GM18526 (cell line): Measurements from ENCODE around the gene MAIP1.

Experiments used
- POLR2A ChIP-seq: IDR thresholded peaks from 3 replicates; pipeline ENCODE4 v1.6.1; 2011; ENCODE audit not compliant: insufficient read length; ENCODE audit errors: extremely low read depth

The MAIP1 gene

DNA sequence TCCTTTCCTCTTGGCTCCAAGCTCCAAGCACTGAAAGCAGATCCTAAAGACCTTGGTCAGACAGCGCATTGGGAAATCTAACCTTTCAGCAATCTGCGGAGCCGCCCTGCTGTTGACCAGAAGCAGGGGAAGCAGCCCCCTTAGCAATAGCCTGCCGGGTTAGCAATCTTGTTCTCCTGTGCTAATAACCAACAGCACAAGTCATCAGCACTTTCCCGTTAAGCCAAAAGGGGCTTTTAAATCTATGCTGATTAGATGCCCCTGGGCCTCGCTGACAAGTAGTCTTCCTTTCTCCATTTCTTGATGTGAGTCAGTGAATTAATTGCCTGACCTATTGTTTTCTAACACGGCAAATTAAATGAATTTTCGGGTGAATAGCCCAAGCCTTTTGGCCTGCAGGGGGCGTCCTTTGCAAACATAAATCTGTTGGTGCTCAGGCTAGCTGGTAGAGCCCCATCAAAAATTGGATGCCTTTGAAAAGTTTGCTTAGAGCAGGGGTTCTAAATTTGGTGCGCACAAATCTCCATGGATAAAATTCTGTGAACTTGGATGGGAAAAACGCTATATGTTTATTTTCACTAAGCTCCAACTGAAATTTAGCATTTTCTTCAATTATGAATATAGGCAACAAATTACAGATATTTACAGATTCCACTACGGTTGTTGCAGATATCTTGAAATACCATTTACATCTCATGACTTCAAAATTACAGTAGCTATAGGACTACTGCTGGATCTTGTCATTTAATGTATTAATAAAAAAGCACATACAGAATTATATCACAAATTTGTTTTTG is 24.6 kb downstream of the MAIP1 start:
- TF ChIP-seq POLR2A, result no peak

DNA sequence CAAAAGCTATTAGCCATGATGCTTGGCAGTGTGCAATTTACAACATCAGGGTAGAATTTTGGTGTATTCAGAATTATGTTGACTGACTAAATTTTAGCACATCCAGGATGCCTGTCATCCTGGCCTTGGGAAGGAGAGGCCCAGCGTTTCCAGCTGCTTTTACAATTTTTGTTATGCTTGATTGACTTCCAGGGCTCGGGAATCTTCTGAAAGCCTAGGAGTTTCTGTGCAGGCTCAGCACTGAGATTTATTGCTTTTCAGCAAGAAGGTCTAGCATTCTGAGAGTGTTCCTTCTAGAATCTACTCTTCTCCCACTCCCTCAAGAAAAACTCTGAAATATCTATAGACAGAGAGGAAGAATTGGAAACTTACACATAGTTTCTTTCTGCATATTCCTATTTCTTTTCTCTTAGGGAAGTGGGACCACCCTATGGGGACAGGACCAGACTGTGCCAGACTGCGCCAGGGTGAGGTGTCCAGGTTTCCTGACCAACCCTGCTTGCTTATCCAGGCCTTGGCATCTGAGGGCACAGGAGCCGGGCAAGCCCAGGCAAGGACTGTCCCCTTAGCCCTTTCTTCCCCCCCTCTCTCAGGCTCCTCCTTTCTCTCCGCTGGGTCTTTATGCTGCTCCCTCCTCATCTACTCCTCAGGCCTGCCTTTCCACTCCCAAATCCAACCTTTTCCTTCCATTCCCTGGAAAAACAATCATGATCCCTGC is 26.9 kb downstream of the MAIP1 start:
- no peak for TF ChIP-seq POLR2A

DNA sequence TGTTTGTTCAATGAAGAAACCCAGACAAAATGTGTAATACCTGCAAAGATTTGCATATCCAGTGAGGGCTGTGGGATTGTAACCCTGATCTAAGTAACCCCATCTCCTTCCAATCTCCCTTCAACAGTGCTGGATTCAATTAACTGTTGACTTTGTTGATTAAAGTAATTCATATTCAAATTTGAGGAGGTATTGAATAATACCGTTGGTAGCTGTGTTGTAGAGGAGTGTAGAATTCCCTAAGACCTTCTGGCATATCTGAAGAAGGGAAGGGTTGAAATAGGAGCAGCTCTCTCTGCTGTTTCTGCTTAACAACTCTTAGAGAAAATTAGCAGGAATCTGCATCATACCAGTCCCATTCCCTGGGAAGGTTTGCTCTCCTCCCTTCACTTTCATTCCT is 28.2 kb downstream of the MAIP1 start:
- TF ChIP-seq POLR2A, result no peak

DNA sequence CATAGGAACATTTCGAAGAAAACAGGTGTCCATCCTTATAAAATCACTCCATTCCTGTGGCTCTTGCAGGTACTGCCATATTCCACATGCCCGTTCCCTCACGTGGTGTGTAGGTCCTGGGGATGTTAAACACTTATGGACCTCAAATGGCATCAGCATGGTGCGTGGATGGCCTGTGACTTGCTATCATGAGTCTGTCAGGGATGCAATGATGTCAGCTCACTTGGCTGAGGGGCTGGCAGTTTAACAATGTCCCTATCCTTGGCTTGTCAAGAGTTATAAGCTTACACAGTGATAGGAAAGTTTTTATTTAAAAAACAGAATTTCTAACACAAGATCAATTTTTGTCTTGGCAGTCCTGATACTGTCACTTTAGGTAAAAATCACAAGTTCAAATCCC is 28.8 kb downstream of the MAIP1 start:
- TF ChIP-seq POLR2A, result no peak

DNA sequence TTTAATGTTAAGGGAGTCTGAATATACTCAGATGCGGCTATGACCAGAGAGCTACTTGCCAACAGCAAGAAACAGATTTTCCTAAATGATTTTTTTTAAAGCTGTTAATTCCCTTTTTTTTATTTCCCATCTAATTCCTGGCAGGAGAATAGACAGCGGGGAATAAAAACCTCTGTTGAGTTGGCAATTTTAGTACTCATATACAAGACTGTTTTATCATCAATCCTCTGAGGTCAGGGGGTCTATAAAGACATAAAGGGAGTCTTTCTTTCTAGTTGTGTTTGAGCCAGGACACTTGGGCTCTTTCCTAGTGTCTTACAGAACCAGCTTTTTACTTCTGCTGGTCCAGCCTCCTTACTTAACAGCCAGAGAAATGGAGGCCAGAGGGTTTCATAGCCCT is 29.4 kb downstream of the MAIP1 start:
- no peak for TF ChIP-seq POLR2A

DNA sequence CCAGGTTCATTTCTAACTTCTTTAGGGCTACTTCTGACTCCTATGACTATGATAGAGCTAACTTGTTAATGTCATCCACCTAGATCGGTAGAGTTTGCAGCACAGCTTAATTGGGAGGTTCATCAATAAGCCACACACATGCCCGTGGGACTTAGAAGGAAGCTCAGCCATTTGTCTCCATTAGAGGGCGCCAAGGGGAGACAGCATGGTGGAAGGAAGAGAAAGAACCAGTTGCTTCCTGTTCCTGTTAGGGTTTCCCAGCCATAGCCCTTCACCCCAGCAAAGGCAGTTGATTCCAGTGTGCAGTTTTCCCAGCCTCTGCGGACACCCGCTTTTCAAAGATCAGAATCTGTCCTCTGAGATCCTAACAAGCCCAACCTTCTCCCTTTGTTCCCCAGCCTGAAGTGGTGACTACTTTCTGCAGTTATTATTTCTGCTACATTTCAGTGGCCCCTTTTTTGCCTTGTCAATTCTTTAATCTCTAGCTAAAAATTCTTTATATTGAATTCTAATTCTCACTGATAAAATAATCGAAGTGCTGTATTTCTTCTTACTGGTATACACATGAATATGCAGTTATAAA is 30.3 kb downstream of the MAIP1 start:
- no peak for TF ChIP-seq POLR2A

DNA sequence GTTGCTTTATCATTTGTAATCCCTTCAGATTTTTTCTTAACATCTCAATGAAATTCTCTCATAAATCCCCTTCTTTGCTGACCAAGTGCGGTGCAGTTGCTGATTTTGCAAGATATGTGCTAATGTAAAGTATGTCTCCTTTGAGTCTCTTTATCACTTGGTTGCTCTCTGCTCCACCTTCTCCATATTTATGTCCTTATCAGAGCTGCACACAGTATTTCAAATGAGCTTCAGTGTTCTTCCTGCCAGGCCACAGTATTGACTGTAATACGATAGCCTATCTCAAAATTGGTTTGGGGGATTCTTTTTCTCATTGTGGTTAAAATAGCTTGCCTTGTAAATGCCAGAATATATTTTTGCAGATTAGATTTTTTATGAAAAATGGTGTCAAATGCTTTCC is 32.2 kb downstream of the MAIP1 start:
- TF ChIP-seq POLR2A, result no peak

DNA sequence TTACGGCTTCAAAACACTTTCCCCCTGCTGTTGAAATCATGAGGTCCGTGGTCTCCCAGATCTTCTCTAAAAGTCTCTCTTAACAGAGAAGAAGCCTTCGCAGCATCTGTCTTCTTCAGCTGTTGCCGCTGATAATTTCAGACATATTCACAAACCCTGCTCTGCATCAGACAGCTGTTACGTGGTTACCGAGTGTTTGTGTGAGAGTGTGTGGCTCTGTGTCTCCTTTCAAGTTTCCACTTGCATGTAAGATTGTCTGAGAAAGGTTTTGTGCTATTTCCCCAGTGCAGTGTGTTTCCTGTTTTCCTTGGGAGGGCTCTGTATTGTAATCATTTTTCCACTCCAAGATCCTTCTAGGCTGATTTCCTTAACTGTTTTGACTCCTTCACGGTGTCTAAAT is 32.8 kb downstream of the MAIP1 start:
- no peak for TF ChIP-seq POLR2A

DNA sequence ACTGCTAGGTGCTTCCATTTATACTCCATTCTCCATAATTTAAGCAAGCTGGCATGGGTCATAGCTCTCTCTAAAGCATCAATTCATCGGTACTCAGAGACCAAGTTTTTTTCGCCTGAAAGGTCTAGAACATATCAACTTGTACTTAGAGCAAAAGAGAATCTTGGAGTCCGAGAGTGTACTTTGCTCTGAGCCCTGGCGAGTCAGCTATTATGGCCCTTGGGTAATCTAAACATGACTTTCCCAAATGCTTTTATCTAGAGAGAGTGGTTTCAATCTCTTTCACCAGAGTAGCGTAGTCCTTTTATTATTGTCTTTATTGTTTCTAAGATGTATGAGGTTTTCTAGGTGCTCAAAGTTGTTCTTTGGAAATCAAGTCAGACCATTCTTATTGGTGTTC is 34.4 kb downstream of the MAIP1 start:
- TF ChIP-seq POLR2A, result no peak

DNA sequence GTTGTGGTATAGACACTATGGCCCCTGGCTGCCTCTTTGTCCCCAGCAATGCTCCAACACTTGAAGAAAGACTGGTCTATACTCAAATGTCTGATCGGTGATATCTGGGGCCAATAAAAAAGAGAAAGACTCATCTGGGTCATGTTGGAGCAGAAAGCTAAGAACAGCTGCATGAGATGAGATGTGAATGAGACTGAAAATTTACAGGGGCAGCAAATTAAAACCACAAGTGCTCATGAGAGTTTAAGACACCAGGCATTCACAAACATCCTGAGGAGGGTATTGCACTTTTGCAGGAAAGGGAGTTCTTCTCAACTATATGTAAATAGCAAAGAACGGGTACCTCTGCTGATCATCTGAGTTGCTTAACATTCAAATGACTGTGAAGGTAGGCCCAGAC is 36.3 kb downstream of the MAIP1 start:
- no peak for TF ChIP-seq POLR2A

DNA sequence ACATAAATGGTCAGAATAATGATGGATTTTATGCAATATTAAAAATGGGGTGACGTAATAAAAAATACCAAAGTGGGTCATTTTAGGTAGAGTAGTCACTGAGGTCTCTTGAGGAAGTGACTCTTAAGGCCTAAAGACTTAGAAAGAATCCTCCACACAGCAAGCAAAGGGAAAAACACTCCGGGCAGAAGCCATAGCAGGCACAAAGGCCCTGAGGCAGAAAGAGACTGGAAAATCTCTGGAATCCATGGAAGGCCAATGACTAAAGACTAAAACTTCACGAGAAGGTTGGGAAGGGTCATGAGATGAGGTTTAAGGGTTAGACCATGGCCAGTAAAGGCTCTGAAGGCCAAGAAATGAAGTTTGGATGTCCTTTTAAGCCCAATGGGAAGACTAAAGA is 36.9 kb downstream of the MAIP1 start:
- no peak for TF ChIP-seq POLR2A

DNA sequence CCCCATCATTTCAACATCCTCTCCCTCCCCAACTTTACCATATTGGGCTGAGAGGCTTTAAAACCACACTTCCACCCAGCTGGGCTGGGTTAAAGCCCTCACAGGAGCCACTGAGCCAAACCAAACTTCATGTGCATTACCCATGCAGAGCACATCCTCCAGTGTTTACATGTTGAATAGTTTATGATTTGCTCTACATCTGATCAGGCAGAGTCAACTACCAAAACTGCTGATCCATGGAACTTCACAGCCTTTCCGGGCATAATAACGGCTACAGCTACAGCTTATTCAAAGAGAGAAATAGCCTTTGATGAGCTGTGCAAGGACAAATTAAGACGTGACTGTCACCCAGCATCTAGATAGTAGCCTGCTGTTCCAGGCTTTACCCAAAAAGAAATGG is 39.0 kb downstream of the MAIP1 start:
- no peak for TF ChIP-seq POLR2A

DNA sequence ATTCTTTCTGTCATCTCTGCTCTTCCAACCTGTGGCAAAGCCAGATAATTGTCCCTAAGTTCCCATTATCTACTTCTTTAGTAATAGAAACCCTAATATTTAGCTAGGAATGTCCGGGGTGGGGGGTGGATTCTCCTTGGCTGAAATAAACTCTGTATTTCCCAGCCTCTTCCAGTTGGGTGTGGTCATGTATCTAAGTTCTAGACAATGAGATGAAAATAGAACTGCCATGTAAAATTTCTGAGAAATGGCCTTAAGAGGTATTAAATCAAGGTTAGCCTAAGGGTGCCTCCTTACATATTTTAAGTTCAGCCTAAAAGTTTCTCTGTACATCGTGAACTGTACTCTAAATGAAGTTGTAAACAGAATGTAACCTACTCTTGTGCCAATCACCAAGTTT is 39.5 kb downstream of the MAIP1 start:
- TF ChIP-seq POLR2A, result no peak

DNA sequence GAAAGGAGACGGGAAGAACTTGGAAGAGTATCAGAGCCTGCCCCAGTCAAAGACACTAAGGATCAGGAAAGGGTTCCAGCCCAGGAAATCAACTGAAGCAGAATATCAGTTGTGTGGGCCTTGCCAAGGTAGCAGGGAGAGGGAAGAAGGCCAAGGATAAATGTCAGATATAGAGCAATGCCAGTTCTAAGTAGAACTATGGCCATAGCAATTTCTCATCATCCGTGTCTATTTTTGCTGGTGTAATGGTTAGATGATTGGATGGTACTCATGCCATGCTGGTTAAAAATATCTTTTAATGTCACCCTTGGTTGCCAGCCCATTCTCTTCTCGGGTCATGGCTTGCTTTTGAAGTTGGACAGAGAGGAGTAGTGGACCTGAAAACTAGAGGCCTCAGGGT is 41.9 kb downstream of the MAIP1 start:
- TF ChIP-seq POLR2A, result no peak

DNA sequence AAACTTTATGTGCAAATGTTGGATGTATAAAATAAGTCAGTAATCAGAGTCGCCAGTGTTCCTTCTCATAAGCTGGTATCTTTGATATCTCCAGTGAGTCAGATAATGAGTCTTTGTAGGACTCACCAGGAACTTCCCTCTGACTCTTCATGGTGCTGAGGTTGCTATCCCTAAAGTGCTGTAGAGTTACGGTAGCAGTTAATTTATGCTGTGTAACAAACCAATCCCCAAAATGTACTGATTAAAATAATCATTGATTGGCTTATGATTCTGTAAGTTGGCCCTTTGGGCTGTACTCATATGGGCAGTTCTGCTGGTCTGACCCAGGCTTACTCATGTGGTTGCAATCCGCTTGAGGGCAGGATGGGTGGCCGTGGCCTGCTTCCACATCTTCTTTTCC is 43.8 kb downstream of the MAIP1 start:
- TF ChIP-seq POLR2A, result no peak

DNA sequence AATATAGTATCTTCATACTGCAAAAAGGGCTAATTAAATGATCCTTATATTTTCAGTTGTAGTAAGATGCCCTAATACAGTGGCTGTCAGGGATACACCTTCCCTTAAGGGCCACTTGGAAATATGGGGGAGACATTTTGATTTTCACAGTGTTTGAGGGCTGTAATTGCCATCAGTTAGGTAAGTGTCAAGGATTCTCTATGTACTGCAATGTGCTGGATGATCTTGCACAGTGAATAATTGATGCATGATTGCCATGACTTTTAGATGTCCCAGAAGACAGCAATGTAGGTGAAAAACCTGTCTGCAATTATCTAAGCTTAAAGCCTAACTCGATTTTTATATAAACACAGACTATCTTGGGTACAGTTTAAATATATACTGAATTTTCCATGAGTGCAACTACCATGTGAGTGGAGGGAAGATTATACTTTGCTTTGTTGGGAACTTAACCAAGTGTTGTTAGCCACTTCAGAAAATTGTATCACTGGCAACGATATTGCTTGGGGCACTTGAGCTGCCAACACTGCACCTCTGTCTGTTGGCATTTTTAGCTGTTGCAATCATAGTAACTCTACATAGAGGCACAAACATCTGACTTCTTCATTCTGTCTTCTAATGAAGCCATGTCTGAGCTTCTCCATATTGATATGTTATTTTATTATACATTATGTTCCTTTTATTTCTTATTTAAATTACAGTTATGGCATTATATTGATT is 45.2 kb downstream of the MAIP1 start:
- no peak for TF ChIP-seq POLR2A
